HG02798 (cell line): ENCODE measurements around the gene GUCY1B1.

Experiments
- ATAC-seq: cut with Tn5 transposase; IDR thresholded peaks from one replicate; pipeline ENCODE4 v1.9.1; 2021; ENCODE audit warnings: mild to moderate bottlenecking; ENCODE audit not compliant: unreplicated experiment, poor library complexity

Gene GUCY1B1

GRCh38 chr4:155761047-155761446 lies 2.2 kb downstream of the GUCY1B1 start:
- no peak for ATAC-seq

- no peak for ATAC-seq
Observed at GRCh38 chr4:155761916-155762315, 3.1 kb downstream of the GUCY1B1 start.

- no peak for ATAC-seq
Observed at GRCh38 chr4:155762334-155762733, 3.5 kb downstream of the GUCY1B1 start.

DNA sequence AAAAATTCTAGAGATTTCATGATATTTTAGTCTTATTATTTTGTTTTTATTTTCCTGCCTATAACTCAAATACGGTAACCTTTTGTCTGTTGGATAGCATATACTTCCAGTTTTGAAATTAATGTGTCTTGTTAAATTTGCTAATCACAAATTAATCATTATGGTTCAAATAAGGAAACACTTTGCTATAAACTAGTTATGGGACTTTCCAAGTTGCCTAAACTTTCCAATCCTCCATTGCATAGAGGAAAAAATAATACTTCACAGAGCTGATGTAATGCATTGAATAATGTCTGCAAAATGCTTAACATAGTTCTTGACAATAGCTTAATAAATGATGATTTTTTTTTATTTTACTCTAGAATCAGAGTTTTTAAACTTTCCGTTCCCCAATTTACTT lies 4.7 kb downstream of the GUCY1B1 start:
- no peak for ATAC-seq

DNA sequence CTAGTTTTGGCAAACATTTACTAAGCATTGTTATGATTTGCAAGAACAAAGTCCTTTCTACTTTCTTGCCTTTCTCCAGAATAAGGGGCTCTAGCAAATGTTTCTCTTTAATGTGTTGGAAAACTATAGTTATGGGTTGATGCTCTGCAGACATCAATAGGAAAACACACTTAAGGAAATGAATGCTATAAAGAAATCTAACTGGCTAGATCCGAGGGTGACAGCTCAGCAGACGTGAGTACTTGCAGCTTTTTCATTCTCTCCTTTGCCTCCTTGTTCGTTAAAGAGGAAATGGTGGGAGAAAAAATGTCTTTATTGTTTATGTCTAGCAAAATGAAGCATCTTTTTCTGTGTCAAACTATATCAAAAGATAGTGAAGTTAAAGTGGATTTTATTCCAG lies 6.3 kb downstream of the GUCY1B1 start:
- no peak for ATAC-seq

DNA sequence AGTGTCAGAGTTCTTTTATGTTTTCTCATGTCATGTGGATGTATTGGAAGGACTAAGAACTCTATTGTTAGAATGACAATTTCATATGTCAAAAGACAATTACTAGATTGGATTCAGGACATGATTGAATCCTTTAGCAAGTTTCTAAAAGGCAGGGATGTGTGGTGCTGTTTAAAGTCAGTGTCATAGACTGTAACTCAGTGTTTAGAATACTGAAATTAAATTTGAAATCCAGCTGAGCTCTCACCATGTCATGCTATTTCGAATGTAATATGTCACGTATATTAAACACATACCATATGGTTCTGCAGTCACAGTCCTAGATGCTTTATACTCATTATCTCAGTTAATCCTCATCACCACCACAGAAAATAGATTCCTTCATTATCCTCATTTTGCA lies 7.8 kb downstream of the GUCY1B1 start:
- ATAC-seq: no peak

DNA sequence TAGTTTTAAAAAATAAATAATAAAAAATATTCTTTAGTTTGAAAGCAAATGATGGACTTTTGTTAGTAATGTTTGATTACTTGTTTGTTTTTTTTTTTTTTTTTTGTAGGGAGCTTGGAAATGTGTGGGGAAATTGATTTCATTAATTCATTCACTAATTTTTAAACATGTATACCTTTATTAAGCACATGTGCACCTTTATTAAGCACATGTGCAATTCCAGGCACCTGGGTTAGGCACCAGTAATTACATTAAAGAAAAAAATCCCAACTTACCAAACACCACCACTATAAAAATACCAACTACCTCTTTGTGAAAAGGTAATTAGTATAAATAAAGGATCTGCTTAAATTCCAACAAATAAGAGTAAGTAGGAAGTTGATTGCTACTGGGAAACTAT lies 9.5 kb downstream of the GUCY1B1 start:
- no peak for ATAC-seq

GRCh38 chr4:155769090-155769489 lies 10.3 kb downstream of the GUCY1B1 start:
- ATAC-seq: peak; percentile 72

DNA sequence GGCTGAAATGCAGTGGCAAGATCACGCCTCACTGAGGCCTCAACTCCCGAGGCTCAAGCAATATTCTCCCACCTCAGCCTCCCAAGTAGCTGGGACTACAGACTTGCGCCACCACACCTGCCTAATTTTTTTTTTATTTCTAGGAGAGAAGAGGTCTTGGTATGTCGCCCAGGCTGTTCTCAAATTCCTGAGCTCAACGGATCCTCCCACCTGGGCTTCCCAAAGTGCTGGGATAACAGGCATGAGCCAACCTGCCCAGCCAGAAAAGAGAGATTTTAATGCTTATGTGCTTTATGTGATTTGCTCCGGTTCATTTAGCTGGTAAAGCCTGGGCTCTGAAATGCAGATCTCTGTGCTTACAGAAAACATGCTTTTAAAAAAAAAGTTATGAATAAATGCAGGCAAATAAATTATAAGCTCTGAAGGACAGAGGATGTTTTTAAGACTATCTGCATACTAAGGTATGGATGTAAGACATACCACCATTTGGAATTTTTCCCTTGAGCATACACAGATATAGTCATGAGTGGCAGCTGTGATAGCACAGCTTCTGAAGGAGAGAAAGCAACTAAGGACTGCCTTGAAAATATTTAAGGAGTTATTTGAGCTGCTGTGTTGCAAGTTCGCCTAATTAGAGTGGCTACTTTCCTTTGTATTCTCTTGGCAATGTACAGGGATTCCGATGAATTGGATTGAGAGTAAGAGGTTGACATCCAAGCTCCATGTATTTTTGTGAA lies 13.8 kb downstream of the GUCY1B1 start:
- ATAC-seq: no peak

DNA sequence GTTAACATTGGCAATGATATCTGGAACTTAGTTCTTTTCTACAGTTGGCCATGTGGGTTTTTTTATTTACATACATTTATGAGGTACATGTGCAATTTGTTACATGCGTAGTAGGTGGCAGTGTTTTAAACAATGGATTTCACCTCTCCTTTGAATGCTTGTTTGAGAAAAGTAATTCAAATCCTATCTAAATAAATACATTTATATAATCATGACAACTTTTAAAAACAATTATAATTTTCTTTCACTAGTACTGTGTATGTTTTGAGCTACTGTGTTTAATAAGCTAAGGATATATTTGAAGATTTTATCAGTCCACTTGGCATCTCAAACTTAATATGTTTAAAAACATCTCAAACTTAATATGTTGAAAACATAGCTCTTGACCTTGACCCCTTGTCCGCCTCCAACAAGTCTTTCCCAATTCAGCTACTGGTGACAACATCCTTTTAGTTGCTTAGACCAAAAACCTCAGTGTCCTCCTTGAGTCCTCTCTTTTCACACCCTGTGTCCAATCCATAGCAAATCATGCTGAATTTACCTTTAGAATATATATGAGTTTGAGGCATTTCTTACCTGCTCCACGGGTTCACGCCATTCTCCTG lies 14.5 kb downstream of the GUCY1B1 start:
- ATAC-seq: no peak

- no peak for ATAC-seq
Observed at GRCh38 chr4:155774033-155774432, 15.2 kb downstream of the GUCY1B1 start.

- ATAC-seq: no peak
Observed at GRCh38 chr4:155777971-155778735, 19.3 kb downstream of the GUCY1B1 start.

GRCh38 chr4:155780775-155781174 lies 22.0 kb downstream of the GUCY1B1 start:
- no peak for ATAC-seq

DNA sequence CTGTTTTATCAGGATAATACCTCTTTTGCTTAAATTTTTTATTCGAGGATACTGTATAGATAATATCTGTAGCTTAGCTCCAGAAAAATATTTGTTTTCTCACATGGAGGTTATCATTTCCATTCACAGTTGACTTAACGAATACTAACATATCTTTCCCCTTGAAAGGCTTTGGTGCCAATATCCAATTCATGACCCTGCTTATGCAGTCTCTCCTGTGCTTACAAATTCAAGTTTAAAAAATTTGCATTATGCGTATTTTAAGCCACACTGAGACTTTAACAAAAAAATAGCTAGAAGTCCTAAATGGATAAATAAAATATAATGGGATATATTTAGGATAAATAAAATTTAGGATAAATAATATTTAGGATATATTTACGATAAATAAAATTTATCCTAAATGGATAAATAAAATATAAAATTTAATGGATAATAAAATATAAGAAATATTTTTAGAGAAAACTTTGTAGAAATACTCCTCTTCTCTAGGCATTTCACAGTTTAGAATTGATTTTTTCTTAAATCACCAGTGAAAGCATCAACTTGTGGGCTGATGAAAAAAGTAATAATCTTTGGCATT lies 22.5 kb downstream of the GUCY1B1 start:
- no peak for ATAC-seq

- no peak for ATAC-seq
Observed at GRCh38 chr4:155784637-155785036, 25.8 kb downstream of the GUCY1B1 start.

DNA sequence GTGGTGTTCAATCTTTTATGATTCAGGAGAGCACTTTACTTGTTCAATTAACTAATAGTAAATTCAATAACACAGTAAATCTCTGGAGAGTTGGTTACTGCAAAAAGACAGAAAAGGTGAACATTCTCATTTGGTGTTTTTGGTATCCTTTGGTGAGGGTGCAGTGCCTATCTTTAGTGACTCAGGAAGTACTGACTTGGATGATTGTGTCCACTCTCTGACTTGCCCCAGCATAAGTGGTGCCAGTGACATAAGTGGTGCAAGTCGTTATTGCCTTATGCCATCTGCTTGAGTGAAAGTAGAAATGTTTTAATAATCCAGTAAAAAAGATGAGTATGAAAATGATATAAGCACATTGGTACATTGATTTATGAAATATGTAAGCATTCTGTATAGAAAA lies 27.0 kb downstream of the GUCY1B1 start:
- no peak for ATAC-seq

GRCh38 chr4:155787113-155787710 lies 28.4 kb downstream of the GUCY1B1 start:
- peak; percentile 97 for ATAC-seq

GRCh38 chr4:155789391-155789790 lies 30.6 kb downstream of the GUCY1B1 start:
- no peak for ATAC-seq

- no peak for ATAC-seq
Observed at GRCh38 chr4:155789982-155790381, 31.2 kb downstream of the GUCY1B1 start.

- ATAC-seq: no peak
Observed at GRCh38 chr4:155794589-155795236, 35.9 kb downstream of the GUCY1B1 start.
